Iris pigment epithelial cell (primary cell): ENCODE results near the gene GRIN1.
A peak's percentile ranks its signal among the peaks of the same experiment; 100 is the strongest.

ENCODE experiments used
- DNase-seq: peaks from one replicate; pipeline ENCODE4 v3.0.0-alpha.2; 2011; ENCODE audit warnings: low read depth

Gene GRIN1

DNA sequence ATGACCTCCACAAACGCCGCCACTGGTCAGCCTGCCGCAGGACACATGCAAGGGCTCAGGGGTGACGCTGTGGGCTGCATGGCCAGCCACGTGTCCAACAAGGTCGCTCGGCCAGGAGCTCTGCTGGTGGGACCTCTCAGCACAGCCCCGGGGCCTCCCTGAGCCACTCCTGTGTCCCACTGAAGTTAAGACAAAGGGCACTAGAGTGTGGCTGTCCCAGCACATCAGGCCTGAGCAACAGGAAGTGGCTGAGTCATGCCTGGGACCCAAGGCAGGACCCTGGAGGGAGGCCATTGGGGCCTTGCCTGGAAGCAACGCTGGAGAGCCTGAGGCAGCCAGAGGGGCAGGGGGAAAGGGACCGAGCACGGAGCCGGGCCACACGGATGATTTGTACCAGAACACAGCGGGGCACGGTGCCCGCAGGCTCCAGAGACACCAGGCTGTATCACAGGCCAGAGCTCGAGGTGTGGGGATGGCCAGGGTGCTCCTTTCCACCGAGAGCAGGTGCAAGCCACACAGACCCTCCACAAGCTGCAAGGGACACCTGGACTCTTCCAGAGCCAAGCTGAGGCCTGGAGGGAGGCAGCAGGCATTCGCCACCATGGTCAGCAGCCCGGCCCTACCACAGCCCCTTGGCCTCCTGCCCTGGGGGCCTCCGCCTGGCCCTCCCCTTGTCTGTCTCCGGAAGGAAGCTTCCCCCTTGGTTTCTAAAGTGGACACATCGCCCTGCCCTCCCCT, 39.4 kb downstream of the GRIN1 start:
- DNase-seq: no peak

DNA sequence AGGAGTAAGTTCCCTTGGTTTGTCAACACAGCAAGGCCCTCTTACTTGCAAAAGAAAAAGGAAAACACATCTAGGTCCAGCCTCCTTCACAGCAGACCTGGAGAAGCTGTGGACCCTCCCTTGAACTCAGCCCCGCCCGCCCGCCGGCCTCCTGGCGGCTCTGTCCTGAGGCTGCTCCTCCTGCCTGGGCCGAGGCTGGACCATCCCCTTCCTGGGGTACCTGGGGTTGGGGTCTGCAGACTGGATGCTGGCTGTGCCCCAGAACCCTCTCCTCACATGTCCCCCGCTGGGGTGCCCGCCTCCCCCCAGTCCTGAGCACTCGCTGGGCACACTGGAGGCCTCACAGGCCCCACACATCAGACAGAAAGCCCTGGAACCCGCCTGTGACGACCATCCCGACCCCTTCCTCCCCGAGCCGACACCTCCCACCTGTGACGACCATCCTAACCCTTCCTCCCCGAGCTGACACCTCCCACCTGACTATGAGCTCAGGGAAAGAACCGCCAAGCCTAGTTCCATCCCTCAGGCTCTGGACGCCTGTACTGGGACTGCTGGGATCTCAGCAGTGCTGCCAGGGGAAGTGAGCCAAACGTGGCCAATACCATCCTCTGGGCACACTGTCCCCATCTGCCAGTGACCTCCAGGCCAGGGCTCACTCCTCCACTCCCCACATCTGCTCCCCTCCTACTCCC, 40.1 kb downstream of the GRIN1 start:
- DNase-seq: no peak

DNA sequence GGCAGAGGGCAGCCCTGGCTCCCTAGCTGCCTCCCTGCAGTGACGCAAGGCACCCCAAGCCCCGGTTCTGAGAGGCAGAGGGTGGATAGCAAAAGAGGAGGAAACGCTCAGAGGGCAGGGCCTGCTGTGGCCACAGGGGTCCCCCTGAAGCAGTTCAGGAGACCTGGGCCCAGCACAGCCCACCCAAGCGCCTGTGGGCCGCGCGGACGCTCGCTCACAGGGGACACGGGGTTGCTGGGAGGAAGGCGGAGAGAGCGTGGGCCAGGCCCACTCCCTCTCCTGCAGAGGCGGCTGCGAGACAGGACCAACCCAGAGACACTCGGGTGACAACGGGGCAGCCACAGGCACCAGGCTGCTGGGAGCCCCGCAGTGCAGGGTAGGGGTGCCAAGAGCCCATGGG, 40.8 kb downstream of the GRIN1 start:
- DNase-seq: no peak

DNA sequence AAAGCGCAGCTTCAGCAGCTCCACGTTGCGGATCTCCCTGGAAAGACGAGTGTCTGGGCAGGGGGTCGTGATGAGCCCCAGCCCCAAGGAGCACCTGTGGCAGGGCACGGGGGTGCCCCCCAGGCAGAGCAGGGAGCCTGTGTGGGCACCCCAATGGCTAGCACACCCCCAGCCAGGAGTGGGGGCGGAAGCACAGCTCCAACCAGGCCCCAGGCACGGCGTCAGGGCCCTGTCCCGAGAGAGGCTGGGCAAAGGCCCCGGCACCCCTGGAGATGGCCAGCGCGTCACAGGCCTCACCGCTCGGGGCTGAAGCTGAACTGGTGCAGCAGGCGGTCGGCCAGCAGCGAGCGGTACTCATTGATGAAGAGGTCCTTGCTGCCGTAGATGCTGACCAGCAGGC, 41.5 kb downstream of the GRIN1 start:
- DNase-seq: no peak

DNA sequence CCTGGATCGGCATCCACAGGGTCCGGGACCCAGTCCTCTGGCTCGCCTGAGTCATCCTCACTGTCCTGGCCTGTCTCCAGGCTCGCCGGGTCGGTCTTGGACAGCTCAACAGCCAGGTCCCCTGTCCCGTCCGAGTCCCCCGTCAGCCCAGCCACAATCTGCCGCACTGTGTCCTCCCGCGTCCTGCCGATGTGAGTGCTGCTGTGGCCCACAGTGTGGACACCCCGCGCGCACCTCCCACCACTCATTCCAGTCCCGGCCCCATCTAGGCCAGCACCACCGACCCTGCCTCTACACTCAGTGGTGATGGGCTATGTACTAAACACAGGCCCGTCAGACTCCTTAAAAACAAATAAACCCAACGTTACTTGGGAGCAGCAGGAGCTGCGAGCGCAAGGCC, 42.7 kb downstream of the GRIN1 start:
- no peak for DNase-seq

DNA sequence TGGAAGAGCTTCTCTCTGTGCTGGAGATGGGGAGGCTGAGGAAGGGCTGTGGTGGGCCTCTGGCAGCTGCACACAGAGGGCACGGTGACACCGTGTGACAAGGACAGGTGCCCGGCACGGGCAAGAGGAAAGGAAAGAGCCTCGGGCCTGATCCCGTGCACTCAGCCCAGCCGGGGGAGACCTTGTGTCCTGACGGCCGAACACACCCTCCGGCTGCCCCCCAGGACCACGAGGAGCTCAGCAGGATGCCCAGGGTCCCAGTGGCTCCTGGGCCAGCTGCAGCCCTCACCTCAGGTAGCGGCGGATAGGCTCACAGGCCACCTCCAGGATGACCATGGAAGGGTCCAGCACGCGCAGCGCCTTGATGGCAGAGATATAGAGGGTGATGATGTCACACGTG, 43.9 kb downstream of the GRIN1 start:
- DNase-seq: no peak

DNA sequence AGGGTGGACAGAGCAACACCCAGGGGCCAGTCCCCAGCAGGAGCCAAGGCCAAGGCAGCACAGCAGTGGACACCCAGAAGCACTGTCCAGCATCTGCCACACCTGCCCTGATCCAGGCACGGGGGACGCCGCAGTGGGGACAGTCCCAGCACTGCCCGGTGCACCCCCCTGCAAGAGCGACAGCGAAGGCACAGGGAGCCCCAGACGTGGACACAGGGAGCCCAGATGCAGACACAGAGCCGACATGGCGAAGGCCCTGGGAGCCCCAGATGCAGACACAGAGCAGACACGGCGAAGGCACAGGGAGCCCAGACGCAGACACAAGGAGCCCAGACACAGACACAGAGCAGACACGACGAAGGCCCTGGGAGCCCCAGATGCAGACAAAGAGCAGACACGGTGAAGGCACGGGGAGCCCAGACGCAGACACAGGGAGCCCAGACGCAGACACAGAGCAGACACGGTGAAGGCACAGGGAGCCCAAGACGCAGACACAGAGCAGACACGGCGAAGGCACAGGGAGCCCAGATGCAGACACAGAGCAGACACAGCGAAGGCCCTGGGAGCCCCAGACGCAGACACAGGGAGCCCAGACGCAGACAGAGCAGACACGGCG, 45.1 kb downstream of the GRIN1 start:
- DNase-seq: no peak

DNA sequence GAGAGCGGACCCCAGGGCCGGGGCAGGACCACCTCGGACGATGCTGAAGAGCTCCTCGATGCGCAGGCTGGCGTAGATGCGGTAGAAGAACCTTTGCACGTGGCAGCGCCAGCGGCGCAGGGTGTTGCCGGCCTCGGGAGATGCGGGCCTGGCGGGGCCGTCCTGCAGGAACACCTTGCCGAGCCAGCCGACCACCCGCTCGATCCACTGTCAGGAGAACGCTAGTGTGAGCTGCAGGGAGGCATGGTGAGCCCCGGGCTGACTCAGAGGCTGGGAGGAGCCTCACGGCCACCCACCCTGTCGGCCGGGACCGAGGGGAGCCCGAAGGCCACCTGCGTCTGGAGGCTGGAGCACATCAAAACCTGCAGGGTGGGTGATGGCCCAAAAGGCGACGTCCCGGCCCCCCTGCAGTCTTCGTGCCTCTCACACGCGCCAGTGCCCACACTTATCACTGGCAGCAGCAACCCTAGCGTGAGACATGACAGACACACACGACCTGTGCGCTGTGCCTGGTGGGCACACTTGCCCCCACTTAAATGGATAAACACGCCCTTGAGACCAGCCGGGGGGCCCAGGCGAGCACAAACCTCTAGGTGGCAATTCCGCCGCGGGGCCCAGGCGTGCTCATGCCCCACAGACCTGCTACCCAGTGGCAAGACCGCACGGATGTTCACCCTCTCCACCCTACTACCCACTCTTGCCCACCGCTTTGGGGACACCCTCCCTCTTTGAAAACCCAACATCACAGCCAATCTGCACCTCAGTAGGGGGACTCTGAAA, 46.1 kb downstream of the GRIN1 start:
- no peak for DNase-seq

DNA sequence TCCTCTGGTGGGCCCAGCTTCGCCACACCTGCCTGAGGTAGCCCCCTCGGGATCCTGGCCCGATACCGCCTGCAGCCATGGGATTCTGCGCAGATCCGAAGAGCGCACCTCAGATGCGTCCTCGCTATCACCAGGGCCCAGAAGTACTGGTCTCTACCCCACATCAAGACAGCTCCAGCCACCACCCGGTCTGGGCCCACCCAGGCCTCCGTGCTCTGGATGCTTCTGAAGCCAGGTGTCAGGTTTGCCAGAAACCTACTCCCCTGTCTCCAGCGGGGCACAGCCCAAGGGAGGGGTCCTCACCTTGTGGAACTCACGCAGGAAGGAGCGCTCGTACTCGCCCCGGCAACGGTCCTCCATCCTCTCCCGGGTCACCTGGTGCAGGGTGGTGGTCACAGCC, 47.0 kb downstream of the GRIN1 start:
- no peak for DNase-seq

DNA sequence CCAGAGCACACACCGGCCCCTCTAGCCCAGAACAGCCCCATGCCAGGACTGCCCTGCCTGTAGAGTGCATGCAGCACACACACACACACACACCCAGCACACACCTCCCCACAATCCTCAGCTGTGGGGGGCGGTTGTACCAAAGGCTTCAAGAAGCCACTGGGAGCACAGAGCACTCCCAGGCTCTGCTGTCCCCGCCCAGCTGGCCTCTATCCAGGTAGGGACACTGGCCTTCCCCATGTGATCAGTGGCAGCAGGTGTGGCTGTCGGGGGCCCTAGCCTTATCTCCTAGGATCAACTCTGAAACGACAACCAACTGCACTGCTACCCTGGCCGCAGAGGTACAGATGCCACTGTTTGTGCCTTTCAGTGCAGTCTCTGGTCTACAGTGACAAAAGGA, 47.4 kb downstream of the GRIN1 start:
- no peak for DNase-seq

DNA sequence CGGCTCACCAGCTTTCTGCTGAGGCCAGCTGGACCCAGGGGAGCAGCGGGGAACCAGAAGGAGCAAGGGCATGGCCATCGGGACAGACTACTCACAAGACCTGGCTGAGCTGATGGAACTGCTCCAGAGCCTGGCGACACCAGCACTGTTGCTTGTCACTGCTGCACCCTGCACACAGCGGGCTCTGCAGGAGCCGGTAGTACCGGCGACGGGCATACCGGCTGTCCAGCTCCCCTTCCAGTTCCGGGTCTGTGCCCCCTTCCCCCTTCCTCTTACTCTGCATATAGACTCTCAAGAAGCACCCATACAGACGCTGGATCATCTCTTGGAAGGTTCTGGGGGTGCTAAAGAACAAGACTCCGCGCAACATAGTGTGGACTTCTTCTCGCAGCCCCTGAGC, 48.4 kb downstream of the GRIN1 start:
- DNase-seq: no peak

DNA sequence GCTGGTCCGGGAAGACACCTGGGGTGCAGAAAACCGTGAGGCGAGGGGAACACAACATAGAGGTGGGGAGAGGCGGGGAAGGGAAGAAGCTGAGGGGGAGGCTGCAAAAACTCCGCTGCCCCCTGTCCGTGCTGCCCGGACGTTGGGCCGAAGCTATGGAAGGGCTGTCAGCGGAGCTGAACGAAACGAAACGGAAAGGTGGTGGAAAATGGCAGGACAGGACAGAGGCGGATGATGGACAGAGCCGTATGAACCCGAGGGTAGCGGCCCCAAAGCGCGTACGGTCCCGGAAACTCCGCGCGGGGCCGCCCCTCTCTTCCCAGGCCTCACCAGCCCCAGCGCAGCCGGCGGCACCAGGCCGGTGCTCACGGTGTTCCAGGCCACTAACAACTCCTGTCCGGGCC, 49.1 kb downstream of the GRIN1 start:
- DNase-seq: no peak

DNA sequence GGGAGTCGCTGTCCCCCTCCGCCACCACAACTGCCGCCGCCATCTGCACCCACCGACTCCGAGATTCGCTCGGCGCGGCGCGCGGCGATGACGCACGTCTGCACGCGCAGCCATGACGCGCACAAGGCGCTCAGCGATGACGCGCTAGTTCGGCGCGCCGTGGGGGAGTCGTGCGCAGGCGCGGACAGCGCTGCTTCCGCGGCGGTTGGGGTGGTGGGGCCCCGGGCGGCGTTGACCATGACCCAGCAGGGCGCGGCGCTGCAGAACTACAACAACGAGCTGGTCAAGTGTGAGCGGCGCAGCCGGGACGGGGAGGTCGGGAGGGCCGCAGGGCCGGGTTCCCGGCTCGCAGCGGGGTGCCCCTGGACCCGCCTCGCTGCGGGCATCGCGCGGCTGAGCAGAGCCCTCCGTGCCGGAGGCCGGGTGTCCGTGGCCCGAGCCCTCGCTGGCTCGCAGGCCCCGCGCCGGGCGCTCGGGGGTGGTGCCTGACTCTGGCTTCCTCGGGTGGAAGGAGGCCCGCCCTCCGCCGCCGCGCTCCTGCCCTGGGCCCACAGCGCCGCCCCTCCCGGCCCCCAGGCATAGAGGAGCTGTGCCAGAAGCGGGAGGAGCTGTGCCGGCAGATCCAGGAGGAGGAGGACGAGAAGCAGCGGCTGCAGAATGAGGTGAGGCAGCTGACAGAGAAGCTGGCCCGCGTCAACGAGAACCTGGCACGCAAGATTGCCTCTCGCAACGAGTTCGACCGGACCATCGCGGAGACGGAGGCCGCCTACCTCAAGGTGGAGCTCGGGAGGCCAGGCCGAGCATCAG, 49.7 kb downstream of the GRIN1 start, which contains the start of the genes ANAPC2 and SSNA1:
ANAPC2 (minus strand) TSS at position 71 of the 807 bp plus-strand sequence; CDS start at position 43, 28 bp downstream.
SSNA1 (plus strand) TSS at position 187 of the 807 bp plus-strand sequence; CDS start at position 238, 51 bp downstream.
- peak; percentile 88 for DNase-seq

DNA sequence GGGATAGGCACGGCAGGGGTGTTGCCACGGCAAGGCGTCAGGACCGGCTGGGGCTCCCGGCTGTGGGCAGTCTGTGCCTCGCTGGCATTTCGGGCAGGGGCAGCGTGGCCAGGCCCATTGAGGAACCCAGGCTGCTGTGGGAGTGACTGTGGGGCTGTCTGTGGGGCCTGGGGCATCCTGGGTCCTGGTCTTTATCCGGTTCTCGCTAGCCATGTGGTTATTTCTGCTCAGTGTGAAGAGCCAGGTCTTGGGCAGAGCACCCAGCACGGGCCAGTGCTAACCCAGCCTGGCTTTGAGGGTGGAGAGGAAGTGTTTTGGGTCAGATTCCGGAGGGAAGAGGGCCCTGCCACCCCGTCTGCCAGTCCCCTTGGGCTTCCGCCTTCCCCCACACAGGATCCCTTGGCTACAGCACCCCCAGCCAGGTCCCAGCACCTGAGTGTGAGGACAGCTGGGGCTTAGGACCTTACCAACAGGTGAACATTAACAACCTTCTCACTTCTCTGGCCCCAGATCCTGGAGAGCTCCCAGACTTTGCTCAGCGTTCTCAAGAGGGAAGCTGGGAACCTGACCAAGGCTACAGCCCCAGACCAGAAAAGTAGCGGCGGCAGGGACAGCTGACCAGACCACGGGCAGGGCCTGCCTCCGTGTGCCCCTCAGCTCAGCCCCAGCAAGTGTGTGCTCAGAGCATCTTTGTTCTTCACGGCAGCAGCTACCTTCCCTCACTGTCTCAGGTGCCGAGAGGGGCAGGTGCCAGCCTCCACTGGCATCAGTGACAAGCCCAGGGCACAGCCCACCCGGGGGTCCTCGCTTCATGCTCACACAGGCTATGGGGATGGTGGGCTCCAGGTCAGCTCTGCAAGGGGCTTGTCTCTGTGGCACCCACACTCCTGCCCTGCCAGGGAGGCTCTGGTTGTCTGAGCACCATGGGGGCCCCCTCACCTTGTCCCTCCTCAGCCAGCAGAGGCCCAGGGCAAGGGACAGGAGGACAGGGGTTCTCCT, 50.6 kb downstream of the GRIN1 start:
- no peak for DNase-seq

DNA sequence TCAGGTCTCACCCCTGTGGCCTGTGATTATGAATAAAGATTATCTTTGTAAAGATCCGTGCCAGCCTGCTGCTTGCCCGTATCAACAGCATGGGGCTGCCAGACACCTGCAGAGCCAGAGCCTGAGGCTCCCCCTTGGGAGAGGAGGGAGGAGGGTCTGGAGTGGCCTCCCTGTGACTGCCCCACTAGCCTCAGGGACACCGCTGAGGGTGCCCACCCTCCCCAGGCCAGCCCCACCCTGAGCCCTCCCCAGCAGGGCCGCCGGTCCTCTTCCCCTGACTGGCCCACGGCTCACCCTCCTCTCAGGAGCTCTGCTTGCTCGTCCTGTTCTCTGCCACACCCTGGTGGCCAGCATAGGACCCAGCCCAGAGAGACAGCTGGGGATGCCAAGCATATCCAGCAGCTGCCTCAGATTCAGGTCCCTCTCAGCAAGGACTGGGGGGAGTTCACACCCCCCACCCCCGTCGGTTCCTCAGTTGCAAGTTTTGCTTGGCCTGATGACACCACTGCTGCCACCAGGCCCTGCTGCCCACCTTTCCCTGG, 51.4 kb downstream of the GRIN1 start:
- no peak for DNase-seq

DNA sequence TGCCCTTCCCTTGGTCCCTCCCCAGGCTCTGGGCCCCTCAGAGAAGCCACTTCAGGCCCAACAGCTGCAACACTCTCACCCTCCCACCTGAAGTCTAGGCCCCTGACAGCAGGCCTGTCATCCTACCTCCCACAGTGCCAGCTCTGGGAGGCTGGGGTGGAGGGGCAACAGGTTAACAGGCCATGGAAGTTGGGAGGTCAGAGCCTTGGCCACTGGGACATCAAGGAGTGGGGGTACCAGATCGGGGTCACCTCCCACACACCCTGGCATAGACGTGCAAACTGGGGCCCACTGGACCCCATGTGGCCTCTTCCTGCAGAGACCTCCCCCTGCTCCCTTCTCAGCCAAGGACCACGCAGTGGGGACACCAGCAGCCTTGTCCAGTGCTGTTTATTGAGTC, 52.3 kb downstream of the GRIN1 start:
- DNase-seq: no peak

DNA sequence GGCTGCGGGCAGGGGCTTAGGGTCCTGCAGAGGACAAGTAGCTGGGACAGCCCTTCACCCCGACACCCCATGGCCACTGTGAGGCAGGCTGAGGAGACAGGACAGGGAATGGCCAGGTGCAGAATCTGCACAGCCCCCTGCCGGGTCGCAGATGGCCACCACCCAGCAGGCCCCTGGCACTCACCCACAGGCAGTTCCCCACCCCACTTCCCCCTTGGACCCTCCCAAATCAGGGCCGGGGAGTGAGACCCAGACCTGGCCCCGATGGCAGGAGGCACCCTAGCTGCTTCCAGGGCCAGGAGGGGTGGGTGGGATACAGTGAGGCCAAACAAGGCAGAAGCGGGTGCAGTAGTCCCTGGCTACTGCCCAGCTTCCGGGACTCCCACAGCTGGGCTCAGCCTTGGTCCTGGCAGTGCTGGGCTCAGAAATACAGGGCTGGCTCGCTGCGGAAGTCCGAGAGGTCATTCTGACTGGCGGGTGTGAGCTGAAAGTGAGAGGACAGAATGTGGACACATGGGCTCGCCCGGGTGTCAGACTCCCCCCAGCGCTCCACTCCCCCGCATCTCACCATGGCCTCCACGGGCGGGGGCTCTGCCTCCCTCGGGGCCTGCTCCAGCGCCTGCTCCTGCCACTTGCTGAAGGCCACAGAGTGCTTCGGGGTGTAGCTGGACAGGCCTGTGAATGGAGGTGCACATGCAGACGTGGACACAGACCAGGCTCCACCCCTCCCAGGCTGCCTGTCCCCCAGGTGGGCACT, 52.9 kb downstream of the GRIN1 start:
- no peak for DNase-seq

DNA sequence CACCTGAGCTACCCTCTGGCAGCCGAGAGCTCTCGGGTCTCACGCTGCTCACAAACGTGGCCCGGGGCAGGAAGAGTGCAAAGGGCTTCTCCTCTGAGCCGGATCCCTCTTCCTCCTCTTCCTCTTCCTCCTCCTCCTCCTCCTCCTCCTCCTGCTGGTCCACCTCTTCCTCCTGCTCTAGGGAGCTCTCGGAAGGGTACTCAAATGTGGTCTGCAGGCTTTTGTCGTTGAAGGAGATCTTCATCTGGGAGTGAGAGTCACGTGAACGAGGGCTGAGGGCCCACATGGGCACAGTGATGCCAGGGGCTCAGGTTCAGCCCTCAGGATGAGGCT, 53.5 kb downstream of the GRIN1 start:
- DNase-seq: no peak

DNA sequence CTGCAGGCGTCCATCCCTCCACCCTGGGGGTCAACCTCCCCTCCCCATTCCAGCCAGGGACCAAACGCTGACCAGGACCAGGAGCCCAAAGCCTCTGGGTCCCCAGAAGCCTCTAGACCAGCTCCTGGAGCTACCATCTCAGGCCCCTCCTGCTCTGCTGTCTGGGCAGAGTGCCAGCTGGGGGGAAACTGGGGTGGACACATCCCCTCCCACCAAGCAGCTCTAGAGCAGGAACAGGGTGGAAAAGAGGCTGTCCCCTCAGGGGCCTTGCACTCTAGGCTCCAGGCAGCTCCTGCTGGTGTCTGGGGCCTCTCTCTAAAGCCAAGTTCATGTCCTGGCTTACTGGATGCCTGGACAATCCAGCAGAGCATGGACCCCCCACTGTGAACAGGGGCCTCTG, 53.9 kb downstream of the GRIN1 start:
- DNase-seq: no peak
